ENCODE measurements around the gene ACOX1.

GRCh38 chr17:75979705-75980187, 780 bp upstream of the ACOX1 start:
- TF ChIP-seq CTCF (IDR thresholded peaks at IDR 0.05): no peak
- TF ChIP-seq POLR2AphosphoS5 (IDR thresholded peaks at IDR 0.05): no peak
- peak; percentile 50 for TF ChIP-seq EP300 (IDR thresholded peaks at IDR 0.05)
- TF ChIP-seq POLR2A (IDR thresholded peaks at IDR 0.05; ENCODE audit: low read depth): no peak

All from esophagus muscularis mucosa (tissue), 4 donors.